Fibroblast of lung (primary cell): ENCODE measurements around the gene PACRG. TPM values are rescaled to one million over a fixed set of nuclear protein-coding genes. Genes with fewer than 3 reads are reported as not detected.

Source experiments
- DNase-seq, 2 donors: peaks; one replicate each; pipeline versions ENCODE4 v3.0.0 to v3.0.0-alpha.2; 2010; ENCODE audit warnings: low read depth in 2 of 2
- H2AFZ ChIP-seq: 2 replicates; pipeline ENCODE4 v1.5.1; 2012; ENCODE audit warnings: low read length, control low read depth, inconsistent platforms
- H3K27ac ChIP-seq: 2 replicates; pipeline ENCODE4 v1.5.1; 2011; ENCODE audit warnings: low read length, control low read depth; ENCODE audit not compliant: insufficient read depth
- H3K27me3 ChIP-seq: 2 replicates; pipeline ENCODE4 v1.5.1; 2011; ENCODE audit warnings: mild to moderate bottlenecking, low read length; ENCODE audit not compliant: control insufficient read depth, insufficient read depth
- H3K36me3 ChIP-seq: 2 replicates; pipeline ENCODE4 v1.5.1; 2011; ENCODE audit warnings: low read length; ENCODE audit not compliant: control insufficient read depth, insufficient read depth
- H3K4me1 ChIP-seq: 2 replicates; pipeline ENCODE4 v1.5.1; 2011; ENCODE audit warnings: low read length; ENCODE audit not compliant: control insufficient read depth, insufficient read depth; ENCODE audit errors: extremely low read depth
- H3K4me2 ChIP-seq: 2 replicates; pipeline ENCODE4 v1.5.1; 2011; ENCODE audit warnings: low read length, control low read depth; ENCODE audit not compliant: insufficient read depth; ENCODE audit errors: extremely low read depth
- H3K4me3 ChIP-seq, 4 experiments: fragments of 200-600 bp in 1 of 4; sonication (generic) in 1 of 4; replicated peaks in 1 of 4; 2 replicates each; pipeline ENCODE4 v1.5.1; 2011 to 2016; ENCODE audit warnings: low read length in 4 of 4, low read depth in 3 of 4, mild to moderate bottlenecking in 3 of 4, control low read depth in 2 of 4, inconsistent platforms in 1 of 4, mixed read lengths in 1 of 4; ENCODE audit not compliant: insufficient read depth in 1 of 4; ENCODE audit errors: control extremely low read depth in 1 of 4
- H3K79me2 ChIP-seq: 2 replicates; pipeline ENCODE4 v1.5.1; 2012; ENCODE audit warnings: mild to moderate bottlenecking, low read length, inconsistent platforms; ENCODE audit not compliant: control insufficient read depth, insufficient read depth
- H3K9ac ChIP-seq: 2 replicates; pipeline ENCODE4 v1.5.1; 2011; ENCODE audit warnings: mild to moderate bottlenecking, low read length, control low read depth; ENCODE audit not compliant: insufficient read depth
- H3K9me3 ChIP-seq: 2 replicates; pipeline ENCODE4 v1.5.1; 2012; ENCODE audit warnings: low read depth, low read length; ENCODE audit not compliant: control insufficient read depth, insufficient read depth
- H4K20me1 ChIP-seq: 2 replicates; pipeline ENCODE4 v1.5.1; 2011; ENCODE audit warnings: low read length; ENCODE audit not compliant: control insufficient read depth, insufficient read depth; ENCODE audit errors: extremely low read depth
- EZH2 ChIP-seq: IDR thresholded peaks from 2 replicates; pipeline ENCODE4 v1.5.1; 2012; ENCODE audit warnings: low read length, control low read depth, mild to moderate bottlenecking; ENCODE audit errors: missing control alignments
- polyA plus RNA-seq, 2 donors: library from polyadenylated mRNA; depleted of rRNA in 1 of 2; stranded (reverse) in 1 of 2; unstranded in 1 of 2; fragments of >200 nt; gene quantifications; 2 replicates each; pipeline ENCODE4 v1.2.1, GENCODE V29; 2011 to 2012; ENCODE audit warnings: missing spikeins in 1 of 2
- total RNA-seq: library from RNA; depleted of rRNA; stranded (reverse); fragments of >200 nt; gene quantifications from 2 replicates; pipeline ENCODE4 v1.2.1, GENCODE V29; 2014
- TF ChIP-seq, protein P1 (sequence below), 2 donors: IDR thresholded peaks in 1 of 2; conservative IDR thresholded peaks in 1 of 2; 1 replicate in 1 of 2; 2 replicates in 1 of 2; pipeline ENCODE4 v1.5.1; 2011 to 2012; ENCODE audit warnings: low read length in 2 of 2, control low read depth in 1 of 2, inconsistent platforms in 1 of 2, low read depth in 1 of 2, mild to moderate bottlenecking in 1 of 2

Gene PACRG
- total and polyA plus RNA-seq, 2 donors (not counting 1 experiment from before 2014, with no cell fraction given), result 0.30 to 0.66 TPM

DNA sequence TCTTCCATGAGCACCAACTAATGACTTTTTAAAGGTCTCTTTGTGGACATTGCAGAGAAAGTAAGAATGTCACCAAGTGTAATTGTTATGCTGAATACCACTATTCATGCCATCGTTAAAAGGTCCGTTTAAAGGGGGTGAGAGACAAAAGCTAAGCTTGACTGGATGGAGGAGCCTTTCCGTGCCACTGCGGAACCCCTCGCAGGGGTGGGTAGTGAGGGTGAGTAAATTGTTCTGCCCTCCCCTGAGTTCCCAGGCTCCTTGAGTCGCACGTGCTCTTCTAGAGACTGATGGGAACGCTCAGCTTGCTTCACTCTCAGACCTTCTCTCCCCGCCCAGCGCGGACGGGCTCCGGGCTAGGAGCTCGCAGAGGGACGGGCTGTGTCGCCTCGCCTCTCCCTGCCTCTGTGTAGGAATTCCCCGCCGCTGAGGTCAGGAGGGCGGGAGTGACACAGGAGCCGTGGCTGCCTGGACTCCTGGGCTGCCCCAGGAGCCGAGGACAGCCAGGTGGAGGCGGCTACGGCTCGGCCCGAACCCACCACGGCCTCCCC is 371.9 kb downstream of the PACRG start:
- Histone ChIP-seq H3K9ac (no peak overlapping the region), H3K4me1 (no peaks in the 10 kb centered on the region), H3K4me3 (no peak overlapping the region), H3K9me3 (no peaks in the 10 kb centered on the region), H2AFZ (no peak overlapping the region), H3K27ac (no peak overlapping the region), H4K20me1 (no peaks in the 10 kb centered on the region), H3K79me2 (no peaks in the 10 kb centered on the region), H3K27me3 (no peaks in the 10 kb centered on the region), H3K4me2 (no peak overlapping the region), H3K36me3 (no peaks in the 10 kb centered on the region)
- TF ChIP-seq EZH2, result no peak
- TF ChIP-seq, protein P1, sequence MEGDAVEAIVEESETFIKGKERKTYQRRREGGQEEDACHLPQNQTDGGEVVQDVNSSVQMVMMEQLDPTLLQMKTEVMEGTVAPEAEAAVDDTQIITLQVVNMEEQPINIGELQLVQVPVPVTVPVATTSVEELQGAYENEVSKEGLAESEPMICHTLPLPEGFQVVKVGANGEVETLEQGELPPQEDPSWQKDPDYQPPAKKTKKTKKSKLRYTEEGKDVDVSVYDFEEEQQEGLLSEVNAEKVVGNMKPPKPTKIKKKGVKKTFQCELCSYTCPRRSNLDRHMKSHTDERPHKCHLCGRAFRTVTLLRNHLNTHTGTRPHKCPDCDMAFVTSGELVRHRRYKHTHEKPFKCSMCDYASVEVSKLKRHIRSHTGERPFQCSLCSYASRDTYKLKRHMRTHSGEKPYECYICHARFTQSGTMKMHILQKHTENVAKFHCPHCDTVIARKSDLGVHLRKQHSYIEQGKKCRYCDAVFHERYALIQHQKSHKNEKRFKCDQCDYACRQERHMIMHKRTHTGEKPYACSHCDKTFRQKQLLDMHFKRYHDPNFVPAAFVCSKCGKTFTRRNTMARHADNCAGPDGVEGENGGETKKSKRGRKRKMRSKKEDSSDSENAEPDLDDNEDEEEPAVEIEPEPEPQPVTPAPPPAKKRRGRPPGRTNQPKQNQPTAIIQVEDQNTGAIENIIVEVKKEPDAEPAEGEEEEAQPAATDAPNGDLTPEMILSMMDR (conservative IDR thresholded peaks at IDR 0.05 in 1 of 2, IDR thresholded peaks at IDR 0.05 in 1 of 2; ENCODE audit: low read depth in 1 of 2, low read length in 2 of 2), result no peak
- peak in 1 of 2 donors; percentile 20 for DNase-seq

DNA sequence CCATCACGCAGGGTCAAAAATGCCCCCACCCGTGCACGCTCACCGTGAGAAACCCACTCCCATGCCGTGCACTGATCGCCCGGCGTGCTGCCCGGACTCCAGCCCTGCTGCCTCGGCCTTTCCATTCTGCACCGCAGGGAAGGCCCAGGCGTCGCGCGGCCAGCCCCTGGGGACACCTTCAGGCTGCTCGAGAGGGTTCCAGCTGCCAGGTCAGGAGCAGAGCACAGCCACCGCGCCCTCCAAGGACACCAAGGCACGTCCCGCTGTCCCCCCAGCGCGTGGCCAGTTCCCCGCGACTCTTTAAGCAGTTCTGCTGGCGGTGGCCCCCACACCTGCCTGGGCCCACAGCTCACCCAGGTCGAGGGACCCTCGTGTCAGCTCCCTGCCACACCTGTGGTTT is 372.5 kb downstream of the PACRG start:
- Histone ChIP-seq H3K27ac (no peak overlapping the region), H3K79me2 (no peaks in the 10 kb centered on the region), H3K9me3 (no peaks in the 10 kb centered on the region), H2AFZ (no peak overlapping the region), H4K20me1 (no peaks in the 10 kb centered on the region), H3K27me3 (no peaks in the 10 kb centered on the region), H3K4me3 (no peak overlapping the region), H3K4me1 (no peaks in the 10 kb centered on the region), H3K4me2 (no peak overlapping the region), H3K36me3 (no peaks in the 10 kb centered on the region), H3K9ac (no peak overlapping the region)
- no peak for DNase-seq
- TF ChIP-seq, protein P1 (conservative IDR thresholded peaks at IDR 0.05 in 1 of 2, IDR thresholded peaks at IDR 0.05 in 1 of 2; ENCODE audit: low read depth in 1 of 2, low read length in 2 of 2), result no peak
- TF ChIP-seq EZH2, result no peak

DNA sequence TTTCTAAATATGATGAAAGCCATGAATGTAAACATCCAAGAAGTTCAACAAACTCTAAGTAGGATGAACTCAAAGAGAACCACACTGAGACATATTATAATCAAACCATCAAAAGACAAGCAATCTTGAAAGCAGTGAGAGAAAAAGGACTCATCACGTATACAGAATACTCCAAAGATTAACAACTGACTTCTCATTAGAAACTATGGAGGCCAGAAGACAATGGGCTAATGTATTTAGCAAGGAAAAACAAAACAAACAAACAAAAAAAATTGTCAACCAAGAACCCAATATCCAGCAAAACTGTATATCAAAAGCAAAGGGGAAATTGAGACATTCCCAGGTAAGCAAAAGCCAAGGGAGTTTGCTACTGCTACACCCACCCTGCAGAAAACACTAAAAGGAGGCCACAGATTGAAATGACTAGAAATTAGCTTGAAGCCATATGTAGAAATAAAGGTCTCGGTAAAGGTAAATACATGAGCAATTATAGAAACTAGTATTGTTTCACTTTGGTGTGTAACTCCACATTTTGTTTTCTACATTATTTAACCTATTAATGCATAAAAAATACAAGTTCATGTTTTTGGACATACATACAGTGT is 385.7 kb downstream of the PACRG start:
- H3K79me2 ChIP-seq, result no peaks in the 10 kb centered on the region
- no peak for DNase-seq
- H3K4me1 ChIP-seq, result no peaks in the 10 kb centered on the region
- TF ChIP-seq, protein P1 (conservative IDR thresholded peaks at IDR 0.05 in 1 of 2, IDR thresholded peaks at IDR 0.05 in 1 of 2; ENCODE audit: low read depth in 1 of 2, low read length in 2 of 2), result no peak
- TF ChIP-seq EZH2, result no peak
- no peak overlapping the region for H3K27ac ChIP-seq
- H2AFZ ChIP-seq, result no peak overlapping the region
- no peaks in the 10 kb centered on the region for H4K20me1 ChIP-seq
- H3K36me3 ChIP-seq, result no peaks in the 10 kb centered on the region
- H3K4me2 ChIP-seq, result no peak overlapping the region
- H3K27me3 ChIP-seq, result no peaks in the 10 kb centered on the region
- no peak overlapping the region for H3K9ac ChIP-seq
- H3K4me3 ChIP-seq, result no peak overlapping the region
- H3K9me3 ChIP-seq, result no peaks in the 10 kb centered on the region
